Naive thymus-derived CD4-positive, alpha-beta T cell (primary cell): ENCODE results near the gene MYO5A. TPM values are rescaled to one million over a fixed set of nuclear protein-coding genes. Genes with fewer than 3 reads are reported as not detected.

Source experiments
- ATAC-seq: fragments of 150-1000 bp; cut with Tn5 transposase; 2 replicates; pipeline ENCODE4 v1.10.0; 2021; ENCODE audit warnings: mild to moderate bottlenecking, moderate library complexity
- CTCF ChIA-PET: fragments of 350-600 bp; sonication (Branson Sonifier 250); formaldehyde crosslinking; loops from one replicate; lab custom pipeline; 2021; ENCODE audit warnings: antibody characterized with exemption; lab: Charles Lee
- POLR2A ChIA-PET: fragments of 350-600 bp; sonication (Branson Sonifier 250); formaldehyde crosslinking; loops from one replicate; lab custom pipeline; 2021; ENCODE audit warnings: antibody characterized with exemption, inconsistent platforms; lab: Charles Lee
- DNase-seq, 9 donors: peaks; one replicate each; pipeline versions ENCODE4 v3.0.0 to v3.0.0-alpha.2; 2020 to 2022; ENCODE audit warnings: mixed read lengths in 1 of 9
- H3K27ac ChIP-seq: one replicate; pipeline ENCODE4 v1.7.0; 2013; ENCODE audit warnings: mild to moderate bottlenecking, low read depth, low read length, moderate library complexity
- H3K27me3 ChIP-seq, 2 donors: one replicate each; pipeline ENCODE4 v1.7.0; 2013; ENCODE audit warnings: low read length in 2 of 2, mild to moderate bottlenecking in 2 of 2, moderate library complexity in 2 of 2; ENCODE audit not compliant: control insufficient read depth in 2 of 2, insufficient read depth in 2 of 2
- H3K36me3 ChIP-seq, 3 experiments: 1 replicate in 2 of 3; 2 replicates in 1 of 3; pipeline ENCODE4 v1.7.0; 2013; ENCODE audit warnings: low read length in 3 of 3, mild to moderate bottlenecking in 3 of 3, moderate library complexity in 1 of 3; ENCODE audit not compliant: insufficient read depth in 3 of 3, control insufficient read depth in 2 of 3
- H3K4me1 ChIP-seq, 2 donors: one replicate each; pipeline ENCODE4 v1.7.0; 2013; ENCODE audit warnings: low read length in 2 of 2, mild to moderate bottlenecking in 2 of 2, moderate library complexity in 1 of 2; ENCODE audit not compliant: control insufficient read depth in 2 of 2, insufficient read depth in 2 of 2
- H3K4me3 ChIP-seq: 2 replicates; pipeline ENCODE4 v1.7.0; 2013; ENCODE audit warnings: mild to moderate bottlenecking, low read length
- H3K9me3 ChIP-seq, 3 experiments: 1 replicate in 2 of 3; 2 replicates in 1 of 3; pipeline ENCODE4 v1.7.0; 2013; ENCODE audit warnings: low read length in 3 of 3; ENCODE audit not compliant: control insufficient read depth in 2 of 3
- H3K27ac Mint-ChIP-seq, 9 donors: one replicate each; pipeline ENCODE4 v1.8.0; 2020 to 2022; ENCODE audit warnings: mixed read lengths in 9 of 9, mild to moderate bottlenecking in 8 of 9, moderate library complexity in 5 of 9, inconsistent platforms in 2 of 9
- H3K27me3 Mint-ChIP-seq, 5 donors: one replicate each; pipeline ENCODE4 v1.8.0; 2021 to 2022; ENCODE audit warnings: mixed read lengths in 5 of 5, mild to moderate bottlenecking in 1 of 5
- H3K36me3 Mint-ChIP-seq, 5 donors: one replicate each; pipeline ENCODE4 v1.8.0; 2020 to 2022; ENCODE audit warnings: mixed read lengths in 5 of 5, mild to moderate bottlenecking in 3 of 5, inconsistent platforms in 1 of 5
- H3K4me1 Mint-ChIP-seq, 7 donors: one replicate each; pipeline ENCODE4 v1.8.0; 2020 to 2022; ENCODE audit warnings: mixed read lengths in 7 of 7, mild to moderate bottlenecking in 3 of 7, inconsistent platforms in 1 of 7
- H3K4me3 Mint-ChIP-seq, 10 donors: one replicate each; pipeline ENCODE4 v1.8.0; 2020 to 2022; ENCODE audit warnings: mild to moderate bottlenecking in 10 of 10, mixed read lengths in 10 of 10, moderate library complexity in 6 of 10, inconsistent platforms in 2 of 10
- H3K9me3 Mint-ChIP-seq, 11 donors: one replicate each; pipeline ENCODE4 v1.8.0; 2020 to 2022; ENCODE audit warnings: mixed read lengths in 11 of 11, mild to moderate bottlenecking in 4 of 11, inconsistent platforms in 1 of 11, moderate library complexity in 1 of 11
- intact Hi-C, 2 donors: fragments of 100-400 bp; cut with micrococcal nuclease; formaldehyde crosslinking; loops; one replicate each; pipeline ENCODE4 v1.15.1; 2023
- polyA plus RNA-seq, 2 donors: library from polyadenylated mRNA; unstranded; fragments of 300-500 nt; fragmentation: Illumina TruSeq; gene quantifications; one replicate each; pipeline ENCODE4 v1.2.3, GENCODE V29; 2021
- total RNA-seq, 6 experiments: library from RNA in 5 of 6; stranded (reverse) in 5 of 6; gene quantifications; 1 replicate in 5 of 6; 2 replicates in 1 of 6; pipeline ENCODE4 v1.2.3 and lab custom pipeline; 2021 to 2026

The MYO5A gene
- total and polyA plus RNA-seq, 7 experiments from 2014 or later = 4.2 to 39.6 (median 20.8) TPM

- H3K27ac ChIP-seq = no peak overlapping the region
- ATAC-seq = no peak
- H3K36me3 ChIP-seq = peaks cover 6 to 14% (median 10%) of the 10 kb centered on the region in 3 experiments
- Mint-ChIP-seq H3K27me3 (no peaks in the 10 kb centered on the region), H3K36me3 (peaks cover 7 to 28% (median 14%) of the 10 kb centered on the region in 5 donors), H3K27ac (peak overlapping the region in 3 of 9 donors; percentile 66 to 83 (median 68)), H3K9me3 (no peaks in the 10 kb centered on the region), H3K4me1 (peaks cover 35 to 86% (median 66%) of the 10 kb centered on the region in 7 donors), H3K4me3 (peak overlapping the region in 2 of 10 donors; percentile 29 to 40)
- no peak overlapping the region for H3K4me3 ChIP-seq
- H3K27me3 ChIP-seq = no peaks in the 10 kb centered on the region
- H3K4me1 ChIP-seq = peaks cover 0 to 29% of the 10 kb centered on the region in 2 donors
- H3K9me3 ChIP-seq = no peaks in the 10 kb centered on the region
- ChIA-PET CTCF (interaction anchor here (0.8 kb wide), 1 partner anchor 41 kb away, joined by 4 read pairs; no protein-coding TSS in a partner anchor), POLR2A (interaction anchor here (0.7 kb wide), 1 partner anchor 251 kb away, joined by 3 read pairs; no protein-coding TSS in a partner anchor)
- intact Hi-C loops = no loop called here
- no peak for DNase-seq
These were observed 30.3 kb upstream of the MYO5A start for GRCh38 chr15:52559022-52559421.

- Mint-ChIP-seq H3K4me3 (peak overlapping the region in 2 of 10 donors; percentile 33 to 48), H3K4me1 (peaks cover 30 to 78% (median 63%) of the 10 kb centered on the region in 7 donors), H3K27ac (peak overlapping the region in 3 of 9 donors; percentile 24 to 83 (median 82)), H3K36me3 (peaks cover 7 to 28% (median 14%) of the 10 kb centered on the region in 5 donors), H3K27me3 (no peaks in the 10 kb centered on the region), H3K9me3 (no peaks in the 10 kb centered on the region)
- Histone ChIP-seq H3K27me3 (no peaks in the 10 kb centered on the region), H3K36me3 (peaks cover 6 to 22% (median 10%) of the 10 kb centered on the region in 3 experiments), H3K4me3 (no peak overlapping the region), H3K4me1 (peaks cover 0 to 27% of the 10 kb centered on the region in 2 donors), H3K27ac (no peak overlapping the region), H3K9me3 (no peaks in the 10 kb centered on the region)
- POLR2A ChIA-PET = no interaction called here
- peak; percentile 72 for ATAC-seq
- intact Hi-C loops = loop anchor here in 1 of 2 donors (1.0 kb wide), 1 partner anchor 11 kb away; the partner anchor contains the start of gene ARPP19
- CTCF ChIA-PET = no interaction called here
- peak in 1 of 9 donors; percentile 51 for DNase-seq
These were observed 29.5 kb upstream of the MYO5A start for GRCh38 chr15:52558196-52558595.

- Mint-ChIP-seq H3K9me3 (no peaks in the 10 kb centered on the region), H3K27ac (peak overlapping the region in 3 of 9 donors; percentile 21 to 80 (median 72)), H3K4me3 (no peak overlapping the region), H3K27me3 (no peaks in the 10 kb centered on the region), H3K4me1 (peaks cover 30 to 69% (median 57%) of the 10 kb centered on the region in 7 donors), H3K36me3 (peaks cover 7 to 23% (median 9%) of the 10 kb centered on the region in 5 donors)
- H3K27me3 ChIP-seq = no peaks in the 10 kb centered on the region
- H3K36me3 ChIP-seq = peaks cover 7 to 25% (median 10%) of the 10 kb centered on the region in 3 experiments
- peaks cover 0 to 27% of the 10 kb centered on the region in 2 donors for H3K4me1 ChIP-seq
- ATAC-seq (no peak), DNase-seq (no peak)
- intact Hi-C loops = no loop called here
- no peaks in the 10 kb centered on the region for H3K9me3 ChIP-seq
- ChIA-PET POLR2A (no interaction called here), CTCF (no interaction called here)
- H3K27ac ChIP-seq = no peak overlapping the region
- no peak overlapping the region for H3K4me3 ChIP-seq
These were observed 28.6 kb upstream of the MYO5A start for GRCh38 chr15:52557274-52557641.

DNA sequence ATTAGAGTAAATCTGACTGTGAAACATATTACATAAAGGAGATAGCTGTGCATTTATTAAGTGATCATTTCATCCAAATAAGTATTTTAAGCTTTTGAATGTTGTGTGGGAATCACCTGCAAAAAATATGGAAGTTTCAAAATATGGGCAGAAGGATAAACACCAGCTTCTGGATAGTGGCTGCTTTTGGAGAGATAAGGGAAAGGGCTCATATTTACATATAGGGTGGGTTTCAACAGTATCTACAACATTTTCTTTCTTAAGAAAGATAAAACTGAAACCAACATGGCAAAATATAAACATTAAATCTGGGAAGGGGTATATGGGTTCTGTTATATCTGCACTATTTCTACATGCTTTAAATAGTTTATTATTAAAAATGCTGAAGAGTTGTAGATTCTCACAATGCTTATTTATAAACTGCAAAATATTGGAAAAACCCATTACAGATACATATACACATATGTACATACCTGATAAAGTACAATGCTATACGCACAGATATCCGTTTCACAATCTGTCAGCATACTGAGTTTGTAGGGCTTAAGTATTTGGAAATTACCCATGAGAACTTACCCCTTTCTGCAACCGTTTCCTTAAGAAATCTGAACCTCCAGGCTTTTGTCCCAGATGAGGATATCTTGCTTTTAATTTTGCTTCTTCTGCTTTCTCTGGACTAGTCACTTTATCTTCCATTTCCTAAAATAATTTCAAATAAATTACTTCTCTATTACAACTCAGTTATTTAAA lies 28.0 kb upstream of the MYO5A start:
- Histone ChIP-seq H3K27me3 (no peaks in the 10 kb centered on the region), H3K4me1 (peaks cover 0 to 25% of the 10 kb centered on the region in 2 donors), H3K9me3 (no peaks in the 10 kb centered on the region), H3K4me3 (no peak overlapping the region), H3K27ac (no peak overlapping the region), H3K36me3 (peaks cover 10 to 31% (median 13%) of the 10 kb centered on the region in 3 experiments)
- Mint-ChIP-seq H3K9me3 (no peaks in the 10 kb centered on the region), H3K27ac (peak overlapping the region in 5 of 9 donors; percentile 8 to 80 (median 32)), H3K27me3 (no peaks in the 10 kb centered on the region), H3K4me3 (no peak overlapping the region), H3K4me1 (peaks cover 29 to 63% (median 52%) of the 10 kb centered on the region in 7 donors), H3K36me3 (peaks cover 7 to 26% (median 9%) of the 10 kb centered on the region in 5 donors)
- DNase-seq = no peak
- intact Hi-C loops = no loop called here
- ChIA-PET CTCF (no interaction called here), POLR2A (interaction anchor here (0.6 to 1.1 kb wide), 3 partner anchors 10 to 75 kb away, joined by 3 read pairs; no protein-coding TSS in a partner anchor)
- ATAC-seq = no peak

DNA sequence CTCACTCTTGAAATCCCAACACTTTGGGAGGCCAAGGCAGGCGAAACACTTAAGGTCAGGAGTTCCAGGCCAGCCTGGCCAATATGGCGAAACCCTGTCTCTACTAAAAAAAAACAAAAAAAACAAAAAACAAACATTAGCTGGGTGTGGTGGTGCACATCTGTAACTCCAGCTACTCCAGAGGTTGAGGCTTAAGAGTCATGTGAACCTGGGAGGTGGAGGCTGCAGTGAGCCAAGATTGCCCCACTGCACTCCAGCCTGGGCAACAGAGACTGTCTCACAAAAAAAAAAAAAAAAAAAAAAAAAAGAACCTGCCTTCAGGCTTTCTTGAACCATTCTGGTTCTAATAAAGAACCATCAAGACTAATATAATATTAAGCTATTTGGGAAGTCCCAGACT lies 23.6 kb upstream of the MYO5A start:
- ChIA-PET CTCF (no interaction called here), POLR2A (interaction anchor here (0.6 to 0.7 kb wide), 2 partner anchors 21 to 25 kb away, joined by 3 read pairs; no protein-coding TSS in a partner anchor)
- ATAC-seq = no peak
- no peaks in the 10 kb centered on the region for H3K27me3 ChIP-seq
- Mint-ChIP-seq H3K4me1 (peaks cover 0 to 26% (median 12%) of the 10 kb centered on the region in 7 donors), H3K27me3 (no peaks in the 10 kb centered on the region), H3K27ac (no peak overlapping the region), H3K4me3 (no peak overlapping the region), H3K9me3 (no peaks in the 10 kb centered on the region), H3K36me3 (peaks cover 7 to 37% (median 26%) of the 10 kb centered on the region in 5 donors)
- H3K4me3 ChIP-seq = no peak overlapping the region
- H3K4me1 ChIP-seq = no peaks in the 10 kb centered on the region
- no peaks in the 10 kb centered on the region for H3K9me3 ChIP-seq
- no peak overlapping the region for H3K27ac ChIP-seq
- peaks cover 10 to 49% (median 15%) of the 10 kb centered on the region in 3 experiments for H3K36me3 ChIP-seq
- DNase-seq = no peak
- intact Hi-C loops = no loop called here

GRCh38 chr15:52551762-52552161 lies 23.1 kb upstream of the MYO5A start:
- intact Hi-C loops = no loop called here
- H3K27ac ChIP-seq = no peak overlapping the region
- Mint-ChIP-seq H3K4me3 (no peak overlapping the region), H3K27me3 (no peaks in the 10 kb centered on the region), H3K27ac (no peak overlapping the region), H3K36me3 (peaks cover 9 to 43% (median 31%) of the 10 kb centered on the region in 5 donors), H3K9me3 (peaks cover 0 to 2% (median 0%) of the 10 kb centered on the region in 11 donors), H3K4me1 (peaks cover 0 to 25% (median 12%) of the 10 kb centered on the region in 7 donors)
- H3K9me3 ChIP-seq = no peaks in the 10 kb centered on the region
- POLR2A ChIA-PET = interaction anchor here (0.6 kb wide), 1 partner anchor 25 kb away, joined by 3 read pairs; no protein-coding TSS in a partner anchor
- no peaks in the 10 kb centered on the region for H3K27me3 ChIP-seq
- no peak overlapping the region for H3K4me3 ChIP-seq
- H3K4me1 ChIP-seq = no peaks in the 10 kb centered on the region
- ATAC-seq (peak; percentile 77), DNase-seq (no peak)
- H3K36me3 ChIP-seq = peaks cover 8 to 45% (median 16%) of the 10 kb centered on the region in 3 experiments
- CTCF ChIA-PET = no interaction called here
